GM12878 (cell line): ENCODE data around the gene ACAP2. TPM values are rescaled to one million over a fixed set of nuclear protein-coding genes. Genes with fewer than 3 reads are reported as not detected.

Experiments
- ATAC-seq: fragments of 200-7000 bp; cut with Tn5 transposase; 3 replicates; pipeline ENCODE4 v1.9.1; 2020; ENCODE audit warnings: mild to moderate bottlenecking, moderate library complexity
- BruUV-seq: library from RNA; stranded (reverse); fragments of 400-500 nt; replicated peaks from 2 replicates; lab custom pipeline; 2021; lab: Mats Ljungman, UMichigan
- CTCF ChIA-PET: fragments of 300-600 bp; sonication (Branson Sonifier 250); formaldehyde crosslinking; extraction: SDS; loops from one replicate; lab custom pipeline; 2021; ENCODE audit warnings: inconsistent platforms; lab: Yijun Ruan, JAX
- POLR2A ChIA-PET: fragments of 350-600 bp; formaldehyde crosslinking; extraction: SDS; loops from one replicate; lab custom pipeline; 2021; ENCODE audit warnings: inconsistent platforms; lab: Charles Lee
- RAD21 ChIA-PET: fragments of 300-600 bp; sonication (Branson Sonifier 250); formaldehyde crosslinking; loops from one replicate; lab custom pipeline; 2023; ENCODE audit warnings: antibody characterized with exemption; ENCODE audit not compliant: unreplicated experiment; lab: Charles Lee
- SMC1A ChIA-PET: fragments of 300-600 bp; sonication (Branson Sonifier 250); formaldehyde crosslinking; loops from one replicate; lab custom pipeline; 2023; ENCODE audit not compliant: unreplicated experiment, uncharacterized antibody; lab: Charles Lee
- DNase-seq: peaks from one replicate; pipeline ENCODE4 v3.0.0-alpha.2; 2011; ENCODE audit warnings: low read depth, low spot score
- FAIRE-seq: peaks from 3 replicates; lab custom pipeline; 2011; peaks lifted over from hg19 to GRCh38; lab: Jason Lieb, UNC
- H2AFZ ChIP-seq: 2 replicates; pipeline ENCODE4 v1.6.0; 2011; ENCODE audit warnings: low read depth, low read length, control low read depth; ENCODE audit not compliant: control insufficient read depth
- H3K27ac ChIP-seq: 2 replicates; pipeline ENCODE4 v1.5.1; 2011; ENCODE audit warnings: control low read depth; ENCODE audit not compliant: control insufficient read depth, insufficient read depth
- H3K27me3 ChIP-seq, 2 experiments: replicated peaks in 1 of 2; 2 replicates each; pipeline versions ENCODE4 v1.6.0 to v1.6.1; 2011; ENCODE audit warnings: low read length in 1 of 2; ENCODE audit not compliant: control insufficient read depth in 2 of 2, insufficient read depth in 2 of 2
- H3K36me3 ChIP-seq, 2 experiments: 2 replicates each; pipeline ENCODE4 v1.5.1; 2011; ENCODE audit warnings: low read length in 1 of 2; ENCODE audit not compliant: control insufficient read depth in 2 of 2, insufficient read depth in 2 of 2
- H3K4me1 ChIP-seq: 2 replicates; pipeline ENCODE4 v1.6.1; 2011; ENCODE audit warnings: mild to moderate bottlenecking, low read length, moderate library complexity, mixed read lengths; ENCODE audit not compliant: control insufficient read depth, insufficient read depth
- H3K4me2 ChIP-seq: 2 replicates; pipeline ENCODE4 v1.6.0; 2011; ENCODE audit warnings: control low read depth; ENCODE audit not compliant: control insufficient read depth, insufficient read depth
- H3K4me3 ChIP-seq: fragments of 200-600 bp; sonication (generic); 2 replicates; pipeline ENCODE4 v1.5.1; 2016
- H3K79me2 ChIP-seq: 2 replicates; pipeline ENCODE4 v1.6.0; 2011; ENCODE audit warnings: low read length; ENCODE audit not compliant: control insufficient read depth, insufficient read depth
- H3K9ac ChIP-seq: 2 replicates; pipeline ENCODE4 v1.8.0; 2011; ENCODE audit warnings: low read length, control low read depth, mixed read lengths; ENCODE audit not compliant: control insufficient read depth, insufficient read depth
- H3K9me3 ChIP-seq: replicated peaks from 3 replicates; pipeline ENCODE4 v1.5.1; 2011; ENCODE audit warnings: mild to moderate bottlenecking, low read length; ENCODE audit not compliant: control insufficient read depth, insufficient read depth
- H4K20me1 ChIP-seq: 2 replicates; pipeline ENCODE4 v1.6.0; 2011; ENCODE audit not compliant: control insufficient read depth, insufficient read depth
- CBX5 ChIP-seq: sonication (generic); IDR thresholded peaks from 2 replicates; pipeline ENCODE4 v1.6.1; 2016; ENCODE audit warnings: low read depth, moderate library complexity, mild to moderate bottlenecking, inconsistent platforms
- CHD1 ChIP-seq: IDR thresholded peaks from 2 replicates; pipeline ENCODE4 v1.6.1; 2012; ENCODE audit warnings: low read depth, low read length, improper control_type of control experiment
- GATAD2B ChIP-seq: fragments of 450-650 bp; conservative IDR thresholded peaks from 2 replicates; pipeline ENCODE4 v1.6.1; 2017; ENCODE audit warnings: low read depth, mild to moderate bottlenecking, moderate library complexity
- HDGF ChIP-seq: fragments of 450-650 bp; IDR thresholded peaks from 2 replicates; pipeline ENCODE4 v1.6.1; 2016; ENCODE audit warnings: antibody characterized with exemption
- JUND ChIP-seq: IDR thresholded peaks from 2 replicates; pipeline ENCODE4 v1.6.1; 2012; ENCODE audit warnings: low read depth, mild to moderate bottlenecking, low read length, improper control_type of control experiment, moderate library complexity
- MEF2B ChIP-seq: fragments of 450-650 bp; IDR thresholded peaks from 2 replicates; pipeline ENCODE4 v1.6.1; 2018; ENCODE audit warnings: mild to moderate bottlenecking, moderate library complexity; ENCODE audit not compliant: partially characterized antibody, poor library complexity, severe bottlenecking
- MTA3 ChIP-seq: IDR thresholded peaks from 2 replicates; pipeline ENCODE4 v1.6.1; 2012; ENCODE audit warnings: low read length, inconsistent platforms, borderline replicate concordance
- NFYA ChIP-seq: IDR thresholded peaks from 2 replicates; pipeline ENCODE4 v1.6.1; 2011; ENCODE audit warnings: low read depth, mild to moderate bottlenecking, low read length, improper control_type of control experiment, borderline replicate concordance
- PAX8 ChIP-seq: fragments of 450-650 bp; IDR thresholded peaks from 2 replicates; pipeline ENCODE4 v1.6.1; 2017; ENCODE audit warnings: mild to moderate bottlenecking, moderate library complexity
- SMARCA5 ChIP-seq: fragments of 450-650 bp; IDR thresholded peaks from 2 replicates; pipeline ENCODE4 v1.6.1; 2017; ENCODE audit warnings: mild to moderate bottlenecking
- TCF12 ChIP-seq: IDR thresholded peaks from 2 replicates; pipeline ENCODE4 v1.6.1; 2011; ENCODE audit warnings: low read depth, mild to moderate bottlenecking, low read length
- ZBTB33 ChIP-seq: fragments of 450-650 bp; IDR thresholded peaks from 2 replicates; pipeline ENCODE4 v1.6.1; 2017; ENCODE audit warnings: mild to moderate bottlenecking
- WGBS: methylation state at CpG from one replicate; pipeline ENCODE4 v1.1.6; 2016; ENCODE audit warnings: low lambda C conversion rate; ENCODE audit not compliant: insufficient replicate concordance, insufficient coverage; ENCODE audit errors: missing lambda C conversion rate; 5-methylcytosine and 5-hydroxymethylcytosine counted together
- in situ Hi-C: fragments of 300-500 bp; cut with MboI; formaldehyde crosslinking; loops from 9 replicates; pipeline ENCODE4 v1.14.3; 2018; ENCODE audit warnings: mixed read lengths
- intact Hi-C: fragments of 100-400 bp; cut with micrococcal nuclease; formaldehyde crosslinking; loops from one replicate; pipeline ENCODE4 v1.14.2; 2022; ENCODE audit not compliant: unreplicated experiment
- polyA plus RNA-seq, 11 experiments: library from polyadenylated mRNA; depleted of rRNA in 4 of 11; unstranded in 6 of 11; stranded (reverse) in 5 of 11; fragments of >200 nt; fragmentation: Nextera tagmentation in 4 of 11; fragmentation: Illumina TruSeq in 1 of 11; extraction: Ambion mirVana in 4 of 11; extraction: Trizol in 1 of 11; gene quantifications; 1 replicate in 1 of 11; 2 replicates in 10 of 11; pipeline versions ENCODE4 v1.2.1 to v1.2.3, GENCODE V29; 2011 to 2016; ENCODE audit warnings: inconsistent platforms in 2 of 11, missing spikeins in 2 of 11, low read depth in 1 of 11
- total RNA-seq, 4 experiments: library from RNA; depleted of rRNA in 3 of 4; stranded (reverse); fragments of >200 nt in 3 of 4; fragmentation: Illumina TruSeq in 1 of 4; extraction: Trizol in 1 of 4; gene quantifications; 2 replicates each; pipeline versions ENCODE4 v1.2.1 to v1.2.3, GENCODE V29; 2013 to 2021
- TF ChIP-seq, protein P1 (sequence below): IDR thresholded peaks from 2 replicates; pipeline ENCODE4 v1.6.1; 2012; ENCODE audit warnings: improper control_type of control experiment, low read depth, low read length; ENCODE audit not compliant: insufficient replicate concordance
- TF ChIP-seq, protein P2 (sequence below): IDR thresholded peaks from 2 replicates; pipeline ENCODE4 v1.6.1; 2011; ENCODE audit warnings: low read depth, low read length, improper control_type of control experiment, borderline replicate concordance
- TF ChIP-seq, protein P3 (sequence below): IDR thresholded peaks from 2 replicates; pipeline ENCODE4 v1.6.1; 2012; ENCODE audit warnings: low read length, inconsistent platforms

The ACAP2 gene
- total and polyA plus RNA-seq, 10 of the 15 experiments (the other 5 are each of a cell fraction or from before 2014, with no cell fraction given): 7.1 to 53.8 (median 35.7) TPM

DNA sequence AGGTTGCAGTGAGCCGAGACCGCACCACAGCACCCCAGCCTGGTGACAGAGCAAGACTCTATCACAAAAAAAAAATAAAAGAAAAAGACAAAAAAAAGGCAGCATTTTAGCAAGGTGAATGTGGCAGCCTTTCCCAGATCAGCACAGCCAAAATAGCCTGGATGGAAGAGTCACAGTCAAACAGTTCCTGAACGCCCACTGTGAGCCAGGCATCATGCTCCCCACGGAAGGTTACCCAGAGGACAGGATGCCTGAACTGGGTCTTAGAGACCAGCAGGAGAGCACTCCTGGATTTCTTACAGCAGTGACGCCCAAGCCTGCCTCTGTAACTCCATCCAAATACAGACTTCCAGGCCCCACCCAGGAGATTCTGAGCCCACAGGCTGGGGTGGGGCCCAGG lies 176.4 kb downstream of the ACAP2 start:
- in situ Hi-C loops: loop anchor here (5.0 kb wide), 1 partner anchor 594 kb away; the partner anchor contains the start of gene LSG1
- TF ChIP-seq JUND (no peak), ZBTB33 (no peak), PAX8 (no peak), GATAD2B (no peak), MEF2B (no peak), NFYA (no peak), TCF12 (no peak), CBX5 (no peak), HDGF (no peak), CHD1 (no peak), SMARCA5 (no peak), MTA3 (no peak)
- TF ChIP-seq, protein P1, sequence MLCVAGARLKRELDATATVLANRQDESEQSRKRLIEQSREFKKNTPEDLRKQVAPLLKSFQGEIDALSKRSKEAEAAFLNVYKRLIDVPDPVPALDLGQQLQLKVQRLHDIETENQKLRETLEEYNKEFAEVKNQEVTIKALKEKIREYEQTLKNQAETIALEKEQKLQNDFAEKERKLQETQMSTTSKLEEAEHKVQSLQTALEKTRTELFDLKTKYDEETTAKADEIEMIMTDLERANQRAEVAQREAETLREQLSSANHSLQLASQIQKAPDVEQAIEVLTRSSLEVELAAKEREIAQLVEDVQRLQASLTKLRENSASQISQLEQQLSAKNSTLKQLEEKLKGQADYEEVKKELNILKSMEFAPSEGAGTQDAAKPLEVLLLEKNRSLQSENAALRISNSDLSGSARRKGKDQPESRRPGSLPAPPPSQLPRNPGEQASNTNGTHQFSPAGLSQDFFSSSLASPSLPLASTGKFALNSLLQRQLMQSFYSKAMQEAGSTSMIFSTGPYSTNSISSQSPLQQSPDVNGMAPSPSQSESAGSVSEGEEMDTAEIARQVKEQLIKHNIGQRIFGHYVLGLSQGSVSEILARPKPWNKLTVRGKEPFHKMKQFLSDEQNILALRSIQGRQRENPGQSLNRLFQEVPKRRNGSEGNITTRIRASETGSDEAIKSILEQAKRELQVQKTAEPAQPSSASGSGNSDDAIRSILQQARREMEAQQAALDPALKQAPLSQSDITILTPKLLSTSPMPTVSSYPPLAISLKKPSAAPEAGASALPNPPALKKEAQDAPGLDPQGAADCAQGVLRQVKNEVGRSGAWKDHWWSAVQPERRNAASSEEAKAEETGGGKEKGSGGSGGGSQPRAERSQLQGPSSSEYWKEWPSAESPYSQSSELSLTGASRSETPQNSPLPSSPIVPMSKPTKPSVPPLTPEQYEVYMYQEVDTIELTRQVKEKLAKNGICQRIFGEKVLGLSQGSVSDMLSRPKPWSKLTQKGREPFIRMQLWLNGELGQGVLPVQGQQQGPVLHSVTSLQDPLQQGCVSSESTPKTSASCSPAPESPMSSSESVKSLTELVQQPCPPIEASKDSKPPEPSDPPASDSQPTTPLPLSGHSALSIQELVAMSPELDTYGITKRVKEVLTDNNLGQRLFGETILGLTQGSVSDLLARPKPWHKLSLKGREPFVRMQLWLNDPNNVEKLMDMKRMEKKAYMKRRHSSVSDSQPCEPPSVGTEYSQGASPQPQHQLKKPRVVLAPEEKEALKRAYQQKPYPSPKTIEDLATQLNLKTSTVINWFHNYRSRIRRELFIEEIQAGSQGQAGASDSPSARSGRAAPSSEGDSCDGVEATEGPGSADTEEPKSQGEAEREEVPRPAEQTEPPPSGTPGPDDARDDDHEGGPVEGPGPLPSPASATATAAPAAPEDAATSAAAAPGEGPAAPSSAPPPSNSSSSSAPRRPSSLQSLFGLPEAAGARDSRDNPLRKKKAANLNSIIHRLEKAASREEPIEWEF: no peak
- TF ChIP-seq, protein P2, sequence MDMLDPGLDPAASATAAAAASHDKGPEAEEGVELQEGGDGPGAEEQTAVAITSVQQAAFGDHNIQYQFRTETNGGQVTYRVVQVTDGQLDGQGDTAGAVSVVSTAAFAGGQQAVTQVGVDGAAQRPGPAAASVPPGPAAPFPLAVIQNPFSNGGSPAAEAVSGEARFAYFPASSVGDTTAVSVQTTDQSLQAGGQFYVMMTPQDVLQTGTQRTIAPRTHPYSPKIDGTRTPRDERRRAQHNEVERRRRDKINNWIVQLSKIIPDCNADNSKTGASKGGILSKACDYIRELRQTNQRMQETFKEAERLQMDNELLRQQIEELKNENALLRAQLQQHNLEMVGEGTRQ: no peak
- TF ChIP-seq, protein P3, sequence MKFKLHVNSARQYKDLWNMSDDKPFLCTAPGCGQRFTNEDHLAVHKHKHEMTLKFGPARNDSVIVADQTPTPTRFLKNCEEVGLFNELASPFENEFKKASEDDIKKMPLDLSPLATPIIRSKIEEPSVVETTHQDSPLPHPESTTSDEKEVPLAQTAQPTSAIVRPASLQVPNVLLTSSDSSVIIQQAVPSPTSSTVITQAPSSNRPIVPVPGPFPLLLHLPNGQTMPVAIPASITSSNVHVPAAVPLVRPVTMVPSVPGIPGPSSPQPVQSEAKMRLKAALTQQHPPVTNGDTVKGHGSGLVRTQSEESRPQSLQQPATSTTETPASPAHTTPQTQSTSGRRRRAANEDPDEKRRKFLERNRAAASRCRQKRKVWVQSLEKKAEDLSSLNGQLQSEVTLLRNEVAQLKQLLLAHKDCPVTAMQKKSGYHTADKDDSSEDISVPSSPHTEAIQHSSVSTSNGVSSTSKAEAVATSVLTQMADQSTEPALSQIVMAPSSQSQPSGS: no peak

More for the DNA sequence above, 176.4 kb downstream of the ACAP2 start:
- no TSS peak for BruUV-seq
- H3K27me3 ChIP-seq: no peaks in the 10 kb centered on the region
- no peaks in the 10 kb centered on the region for H3K9me3 ChIP-seq
- H3K4me1 ChIP-seq: peaks cover 7% of the 10 kb centered on the region; the same call in 1 of the 2 replicates
- WGBS: 92% methylated on average over 5 of the region's 5 CpGs
- ChIA-PET POLR2A (interaction anchor here (0.6 kb wide), 1 partner anchor 1027 kb away, joined by 4 read pairs; no protein-coding TSS in a partner anchor), CTCF (interaction anchor here (0.9 to 2.5 kb wide), 3 partner anchors 256 to 595 kb away, joined by 3 to 10 read pairs (median 4); partner anchors contain the start of gene LSG1), SMC1A (interaction anchor here (1.1 to 1.6 kb wide), 3 partner anchors 582 to 594 kb away, joined by 3 read pairs; partner anchors contain the start of gene LSG1), RAD21 (interaction anchor here (2.0 kb wide), 1 partner anchor 9 kb away, joined by 5 read pairs; no protein-coding TSS in a partner anchor)
- peaks cover 6% of the 10 kb centered on the region for H3K79me2 ChIP-seq
- no peak overlapping the region for H3K4me3 ChIP-seq
- FAIRE-seq: no peak
- intact Hi-C loops: loop anchor here (10.0 kb wide), 1 partner anchor 932 kb away; no protein-coding TSS in a partner anchor
- H3K36me3 ChIP-seq: no peaks in the 10 kb centered on the region
- no peak overlapping the region for H3K4me2 ChIP-seq
- no peak overlapping the region for H3K27ac ChIP-seq
- DNase-seq: no peak
- H3K9ac ChIP-seq: no peak overlapping the region
- no peak overlapping the region for H2AFZ ChIP-seq
- no peaks in the 10 kb centered on the region for H4K20me1 ChIP-seq
- no peak for ATAC-seq
